Colonic mucosa (tissue), 4 donors: ENCODE measurements around the gene ERBB2. TPM values are rescaled to one million over a fixed set of nuclear protein-coding genes. Genes with fewer than 3 reads are reported as not detected.

Source experiments
- DNase-seq: peaks from one replicate; pipeline ENCODE4 v3.0.0-alpha.2; 2020
- H3K27ac ChIP-seq: fragments of 200-600 bp; one replicate; pipeline ENCODE4 v1.8.0; 2021
- H3K27me3 ChIP-seq: fragments of 200-600 bp; one replicate; pipeline ENCODE4 v1.8.0; 2021
- H3K36me3 ChIP-seq: fragments of 200-600 bp; one replicate; pipeline ENCODE4 v1.8.0; 2021
- H3K4me1 ChIP-seq: fragments of 200-600 bp; one replicate; pipeline ENCODE4 v1.8.0; 2021; ENCODE audit warnings: mild to moderate bottlenecking
- H3K4me3 ChIP-seq: fragments of 200-600 bp; one replicate; pipeline ENCODE4 v1.8.0; 2021
- H3K9ac ChIP-seq, 2 donors: one replicate each; pipeline ENCODE4 v1.7.0; 2013; ENCODE audit warnings: control low read depth in 2 of 2, low read depth in 2 of 2, low read length in 2 of 2
- H3K9me3 ChIP-seq: fragments of 200-600 bp; one replicate; pipeline ENCODE4 v1.8.0; 2021
- intact Hi-C: fragments of 100-400 bp; cut with DNase I; formaldehyde crosslinking; loops from one replicate; pipeline ENCODE4 v1.14.1; 2022
- total RNA-seq, 2 donors: library from RNA; stranded (reverse); fragmentation: NEBNext Ultra II Directional in 1 of 2; extraction: Animal tissue kit (Norgen Biotek cat#: 25700) in 1 of 2; gene quantifications; one replicate each; pipeline ENCODE4 v1.2.1, GENCODE V29; 2021
- TF ChIP-seq, protein P1 (sequence below): fragments of 200-600 bp; IDR thresholded peaks from one replicate; pipeline ENCODE4 v1.8.0; 2022; ENCODE audit warnings: antibody characterized with exemption, mild to moderate bottlenecking
- donor health status: healthy.
- donor health status: DM: no; HTN: no; CAD: no.
- donor health status: DM: no; HTN: no; CAD: no.

The ERBB2 gene
- total RNA-seq, 2 donors from 2014 or later: 153 to 174 TPM

DNA sequence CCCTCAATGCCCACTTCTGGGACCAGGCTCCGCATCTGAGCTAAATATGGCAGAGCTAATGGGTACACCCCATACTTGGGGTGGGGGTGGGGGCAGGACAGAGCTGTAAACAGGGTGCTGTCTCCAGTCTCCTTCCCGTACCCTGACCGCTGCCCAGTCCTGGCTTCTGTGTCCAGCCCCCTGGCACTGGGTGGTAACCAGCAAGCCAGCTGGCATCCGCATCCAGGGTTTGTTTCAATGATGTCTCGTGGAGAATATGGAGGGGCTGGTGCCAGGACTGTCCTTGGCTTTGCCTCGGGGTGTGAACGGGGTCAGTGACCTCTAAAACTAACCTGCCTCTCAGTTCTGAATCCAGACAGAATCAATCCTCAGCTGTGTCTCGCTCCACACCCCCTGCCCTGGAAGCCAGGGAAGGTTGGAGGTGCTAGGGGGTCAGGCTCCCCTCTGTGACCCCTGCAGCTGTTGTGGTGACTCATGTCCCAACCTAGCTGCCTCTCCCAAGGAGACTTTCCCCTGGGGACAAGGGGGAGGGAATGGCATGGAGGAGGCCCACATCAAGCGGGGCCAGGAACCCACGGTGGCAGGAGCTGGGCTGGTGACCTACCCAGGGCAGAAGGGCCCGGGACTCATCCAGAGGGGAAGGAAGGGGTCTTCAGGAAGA lies 33.1 kb upstream of the ERBB2 start:
- intact Hi-C loops: loop anchor here (5.0 kb wide), 1 partner anchor 119 kb away; no protein-coding TSS in a partner anchor
- TF ChIP-seq, protein P1, sequence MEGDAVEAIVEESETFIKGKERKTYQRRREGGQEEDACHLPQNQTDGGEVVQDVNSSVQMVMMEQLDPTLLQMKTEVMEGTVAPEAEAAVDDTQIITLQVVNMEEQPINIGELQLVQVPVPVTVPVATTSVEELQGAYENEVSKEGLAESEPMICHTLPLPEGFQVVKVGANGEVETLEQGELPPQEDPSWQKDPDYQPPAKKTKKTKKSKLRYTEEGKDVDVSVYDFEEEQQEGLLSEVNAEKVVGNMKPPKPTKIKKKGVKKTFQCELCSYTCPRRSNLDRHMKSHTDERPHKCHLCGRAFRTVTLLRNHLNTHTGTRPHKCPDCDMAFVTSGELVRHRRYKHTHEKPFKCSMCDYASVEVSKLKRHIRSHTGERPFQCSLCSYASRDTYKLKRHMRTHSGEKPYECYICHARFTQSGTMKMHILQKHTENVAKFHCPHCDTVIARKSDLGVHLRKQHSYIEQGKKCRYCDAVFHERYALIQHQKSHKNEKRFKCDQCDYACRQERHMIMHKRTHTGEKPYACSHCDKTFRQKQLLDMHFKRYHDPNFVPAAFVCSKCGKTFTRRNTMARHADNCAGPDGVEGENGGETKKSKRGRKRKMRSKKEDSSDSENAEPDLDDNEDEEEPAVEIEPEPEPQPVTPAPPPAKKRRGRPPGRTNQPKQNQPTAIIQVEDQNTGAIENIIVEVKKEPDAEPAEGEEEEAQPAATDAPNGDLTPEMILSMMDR: no peak
- Histone ChIP-seq H3K4me3 (no peak overlapping the region), H3K36me3 (no peaks in the 10 kb centered on the region), H3K9me3 (no peaks in the 10 kb centered on the region), H3K27me3 (peaks cover 20% of the 10 kb centered on the region), H3K4me1 (peaks cover 23% of the 10 kb centered on the region), H3K9ac (no peak overlapping the region), H3K27ac (no peak overlapping the region)
- no peak for DNase-seq

DNA sequence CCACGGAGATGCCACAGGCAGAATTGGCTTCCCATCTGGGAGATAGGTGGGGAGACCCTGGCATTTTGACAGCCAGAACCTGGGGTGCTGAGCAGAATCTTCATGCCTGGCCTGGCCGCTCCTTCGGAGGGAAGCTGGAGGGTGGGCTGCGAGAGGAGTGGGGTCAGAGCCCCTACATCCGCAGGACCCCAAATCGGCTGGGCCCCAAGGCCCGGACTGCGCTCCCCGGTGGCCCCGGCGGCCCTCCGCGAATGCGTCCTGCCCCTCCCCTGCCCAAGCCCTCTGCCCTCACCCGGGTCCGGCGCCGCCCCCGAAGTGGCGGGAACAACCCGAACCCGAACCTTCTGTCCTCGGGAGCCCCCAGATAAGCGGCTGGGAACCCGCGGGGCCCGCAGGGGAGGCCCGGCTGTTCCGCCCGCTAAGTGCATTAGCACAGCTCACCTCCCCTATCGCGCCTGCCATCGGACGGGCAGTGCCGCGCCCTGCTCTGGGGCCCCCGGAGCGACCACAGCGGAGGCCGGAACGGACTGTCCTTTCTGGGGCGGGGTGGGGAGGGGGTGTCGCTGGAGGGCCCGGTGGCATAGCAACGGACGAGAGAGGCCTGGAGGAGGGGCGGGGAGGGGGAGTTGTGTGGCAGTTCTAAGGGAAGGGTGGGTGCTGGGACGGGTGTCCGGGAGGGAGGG lies 32.5 kb upstream of the ERBB2 start:
- DNase-seq: no peak
- Histone ChIP-seq H3K4me3 (peak overlapping the region; percentile 29), H3K9ac (no peak overlapping the region), H3K9me3 (no peaks in the 10 kb centered on the region), H3K27me3 (peaks cover 20% of the 10 kb centered on the region), H3K36me3 (no peaks in the 10 kb centered on the region), H3K4me1 (peaks cover 23% of the 10 kb centered on the region), H3K27ac (no peak overlapping the region)
- intact Hi-C loops: loop anchor here (5.0 kb wide), 1 partner anchor 120 kb away; no protein-coding TSS in a partner anchor
- TF ChIP-seq, protein P1: no peak

DNA sequence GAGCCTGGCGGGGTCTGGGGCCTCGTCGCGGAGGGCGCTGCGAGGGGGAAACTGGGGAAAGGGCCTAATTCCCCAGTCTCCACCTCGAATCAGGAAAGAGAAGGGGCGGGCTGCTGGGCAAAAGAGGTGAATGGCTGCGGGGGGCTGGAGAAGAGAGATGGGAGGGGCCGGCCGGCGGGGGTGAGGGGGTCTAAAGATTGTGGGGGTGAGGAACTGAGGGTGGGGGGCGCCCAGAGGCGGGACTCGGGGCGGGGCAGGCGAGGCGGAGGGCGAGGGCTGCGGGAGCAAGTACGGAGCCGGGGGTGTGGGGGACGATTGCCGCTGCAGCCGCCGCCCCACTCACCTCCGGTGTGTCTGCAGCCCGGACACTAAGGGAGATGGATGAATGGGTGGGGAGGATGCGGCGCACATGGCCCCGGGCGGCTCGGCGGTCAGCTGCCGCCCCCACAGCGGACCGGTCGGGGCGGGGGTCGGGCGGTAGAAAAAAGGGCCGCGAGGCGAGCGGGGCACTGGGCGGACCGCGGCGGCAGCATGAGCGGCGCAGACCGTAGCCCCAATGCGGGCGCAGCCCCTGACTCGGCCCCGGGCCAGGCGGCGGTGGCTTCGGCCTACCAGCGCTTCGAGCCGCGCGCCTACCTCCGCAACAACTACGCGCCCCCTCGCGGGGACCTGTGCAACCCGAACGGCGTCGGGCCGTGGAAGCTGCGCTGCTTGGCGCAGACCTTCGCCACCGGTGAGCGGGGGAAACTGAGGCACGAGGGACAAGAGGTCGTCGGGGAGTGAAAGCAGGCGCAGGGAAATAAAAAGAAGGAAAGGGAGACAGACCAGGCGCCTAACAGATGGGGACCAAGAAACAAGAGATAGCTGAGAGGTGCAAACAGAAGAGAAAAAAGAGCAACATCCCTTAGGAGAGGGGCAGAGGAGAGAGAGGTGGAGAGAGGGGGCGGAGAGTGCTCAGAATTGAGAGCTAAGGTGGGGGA lies 31.6 kb upstream of the ERBB2 start, which contains the start of gene PNMT:
Gene PNMT (plus strand): TSS at position 509 of the 980 bp plus-strand sequence. CDS start 23 bp downstream, at position 532.
- intact Hi-C loops: loop anchor here (2.0 to 5.0 kb wide), 2 partner anchors 45 to 121 kb away; no protein-coding TSS in a partner anchor
- Histone ChIP-seq H3K4me3 (peak within 1 kb of the TSS; percentile 29), H3K36me3 (no peaks in the 10 kb centered on the region), H3K9ac (peak within 1 kb of the TSS; percentile 19 to 37), H3K27me3 (peaks cover 20% of the 10 kb centered on the region), H3K4me1 (peaks cover 17% of the 10 kb centered on the region), H3K9me3 (no peaks in the 10 kb centered on the region), H3K27ac (no peak within 1 kb of the TSS)
- peak; percentile 78 for DNase-seq
- TF ChIP-seq, protein P1: peak; percentile 49

DNA sequence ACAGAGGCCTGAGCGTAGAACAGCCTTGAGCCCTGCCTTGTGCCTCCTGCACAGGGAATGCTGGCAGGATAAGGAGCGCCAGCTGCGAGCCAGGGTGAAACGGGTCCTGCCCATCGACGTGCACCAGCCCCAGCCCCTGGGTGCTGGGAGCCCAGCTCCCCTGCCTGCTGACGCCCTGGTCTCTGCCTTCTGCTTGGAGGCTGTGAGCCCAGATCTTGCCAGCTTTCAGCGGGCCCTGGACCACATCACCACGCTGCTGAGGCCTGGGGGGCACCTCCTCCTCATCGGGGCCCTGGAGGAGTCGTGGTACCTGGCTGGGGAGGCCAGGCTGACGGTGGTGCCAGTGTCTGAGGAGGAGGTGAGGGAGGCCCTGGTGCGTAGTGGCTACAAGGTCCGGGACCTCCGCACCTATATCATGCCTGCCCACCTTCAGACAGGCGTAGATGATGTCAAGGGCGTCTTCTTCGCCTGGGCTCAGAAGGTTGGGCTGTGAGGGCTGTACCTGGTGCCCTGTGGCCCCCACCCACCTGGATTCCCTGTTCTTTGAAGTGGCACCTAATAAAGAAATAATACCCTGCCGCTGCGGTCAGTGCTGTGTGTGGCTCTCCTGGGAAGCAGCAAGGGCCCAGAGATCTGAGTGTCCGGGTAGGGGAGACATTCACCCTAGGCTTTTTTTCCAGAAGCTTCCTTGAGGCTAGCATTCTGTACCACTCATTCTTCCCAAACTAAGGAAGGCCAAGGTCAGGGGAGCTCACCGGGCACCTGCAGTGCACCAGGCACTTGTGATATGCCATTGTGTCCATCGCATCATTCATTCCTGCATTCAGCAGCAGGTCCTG lies 29.7 kb upstream of the ERBB2 start:
- TF ChIP-seq, protein P1: no peak
- Histone ChIP-seq H3K36me3 (no peaks in the 10 kb centered on the region), H3K27me3 (peaks cover 20% of the 10 kb centered on the region), H3K9ac (no peak overlapping the region), H3K27ac (no peak overlapping the region), H3K4me1 (peaks cover 4% of the 10 kb centered on the region), H3K9me3 (no peaks in the 10 kb centered on the region), H3K4me3 (no peak overlapping the region)
- no peak for DNase-seq
- intact Hi-C loops: loop anchor here (2.0 to 5.0 kb wide), 2 partner anchors 47 to 123 kb away; no protein-coding TSS in a partner anchor
